Measurements from ENCODE around the gene STRN4. TPM values are rescaled to one million over a fixed set of nuclear protein-coding genes. Genes with fewer than 3 reads are reported as not detected.

STRN4 gene
- total and polyA plus RNA-seq, 2 donors (not counting 3 experiments of a cell fraction or from before 2014, with no cell fraction given), result 116 to 144 TPM

DNA sequence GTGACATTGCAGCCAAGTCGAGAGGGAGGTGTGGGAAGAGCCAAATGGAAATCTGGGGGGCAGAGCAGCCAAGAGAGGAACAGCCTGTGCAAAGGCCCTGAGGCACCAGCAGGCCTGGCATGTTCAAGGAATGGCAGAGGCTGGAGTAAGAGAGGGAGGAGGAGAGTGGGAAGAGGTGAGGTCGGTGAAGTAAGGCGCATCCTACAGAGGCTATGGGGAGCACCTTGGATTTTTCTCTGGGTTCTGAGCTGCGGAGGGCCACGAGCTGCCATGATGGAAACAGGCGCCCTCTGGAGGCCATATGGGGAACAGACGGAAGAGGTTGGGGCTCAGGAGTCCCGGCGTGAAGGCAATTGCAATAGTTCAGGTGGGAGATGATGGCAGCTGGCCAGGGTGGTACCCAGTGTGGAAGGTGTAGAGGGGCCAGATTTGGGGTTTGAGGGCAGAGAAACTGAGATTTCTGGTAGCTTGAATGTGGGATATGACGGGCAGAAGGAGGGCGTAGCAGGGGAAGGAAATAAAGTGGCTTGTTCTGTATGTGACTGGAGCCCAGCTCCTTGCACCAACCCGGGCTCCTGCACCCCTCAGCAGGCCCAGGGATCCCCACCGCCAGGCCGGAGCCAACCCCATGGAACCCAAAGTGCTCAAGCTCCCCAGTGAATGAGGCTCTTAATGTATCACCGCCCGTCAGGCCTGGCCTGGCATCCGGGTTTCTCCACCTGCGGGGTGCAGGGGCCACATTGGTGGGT is 20.5 kb upstream of the STRN4 start:
- Histone ChIP-seq H3K9ac (replicated peaks; ENCODE audit: extremely low read depth, insufficient read depth, low read length) (no peak overlapping the region), H3K27me3 (ENCODE audit: control insufficient read depth in 2 of 2, insufficient read depth in 2 of 2, low read length in 2 of 2) (no peaks in the 10 kb centered on the region), H3K9me3 (replicated peaks; ENCODE audit: control insufficient read depth, insufficient read depth, low read length) (no peaks in the 10 kb centered on the region), H3K79me2 (ENCODE audit: control insufficient read depth, insufficient read depth, low read length) (no peaks in the 10 kb centered on the region), H3K4me1 (ENCODE audit: control insufficient read depth, extremely low read depth, insufficient read depth, low read length) (no peaks in the 10 kb centered on the region), H3K4me3 (replicated peaks in 1 of 3; ENCODE audit: insufficient read depth in 1 of 3, low read depth in 1 of 3, low read length in 3 of 3) (no peak overlapping the region), H4K20me1 (replicated peaks; ENCODE audit: control insufficient read depth, extremely low read depth, insufficient read depth, low read length) (no peaks in the 10 kb centered on the region), H2AFZ (ENCODE audit: low read depth, low read length) (no peak overlapping the region), H3K4me2 (ENCODE audit: insufficient read depth, low read length) (no peak overlapping the region), H3K36me3 (ENCODE audit: control insufficient read depth in 2 of 2, extremely low read depth in 1 of 2, insufficient read depth in 2 of 2, low read length in 2 of 2) (no peaks in the 10 kb centered on the region), H3K9me1 (replicated peaks; ENCODE audit: control insufficient read depth, extremely low read depth, insufficient read depth, low read length) (no peaks in the 10 kb centered on the region), H3K27ac (ENCODE audit: insufficient read depth, low read depth, low read length) (no peak overlapping the region)
- TF ChIP-seq POLR2A (IDR thresholded peaks at IDR 0.05; ENCODE audit: low read depth, low read length) (no peak), JUN (IDR thresholded peaks at IDR 0.05; ENCODE audit: borderline replicate concordance, insufficient read depth, insufficient read length, low read depth) (no peak)
- TF ChIP-seq, protein P1, sequence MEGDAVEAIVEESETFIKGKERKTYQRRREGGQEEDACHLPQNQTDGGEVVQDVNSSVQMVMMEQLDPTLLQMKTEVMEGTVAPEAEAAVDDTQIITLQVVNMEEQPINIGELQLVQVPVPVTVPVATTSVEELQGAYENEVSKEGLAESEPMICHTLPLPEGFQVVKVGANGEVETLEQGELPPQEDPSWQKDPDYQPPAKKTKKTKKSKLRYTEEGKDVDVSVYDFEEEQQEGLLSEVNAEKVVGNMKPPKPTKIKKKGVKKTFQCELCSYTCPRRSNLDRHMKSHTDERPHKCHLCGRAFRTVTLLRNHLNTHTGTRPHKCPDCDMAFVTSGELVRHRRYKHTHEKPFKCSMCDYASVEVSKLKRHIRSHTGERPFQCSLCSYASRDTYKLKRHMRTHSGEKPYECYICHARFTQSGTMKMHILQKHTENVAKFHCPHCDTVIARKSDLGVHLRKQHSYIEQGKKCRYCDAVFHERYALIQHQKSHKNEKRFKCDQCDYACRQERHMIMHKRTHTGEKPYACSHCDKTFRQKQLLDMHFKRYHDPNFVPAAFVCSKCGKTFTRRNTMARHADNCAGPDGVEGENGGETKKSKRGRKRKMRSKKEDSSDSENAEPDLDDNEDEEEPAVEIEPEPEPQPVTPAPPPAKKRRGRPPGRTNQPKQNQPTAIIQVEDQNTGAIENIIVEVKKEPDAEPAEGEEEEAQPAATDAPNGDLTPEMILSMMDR (IDR thresholded peaks at IDR 0.05; ENCODE audit: extremely low read depth in 1 of 2, insufficient read depth in 1 of 2, low read depth in 1 of 2, low read length in 2 of 2), result peak; percentile 85
- DNase-seq (ENCODE audit: low read depth, low spot score), result peak; percentile 27
- BruUV-seq (replicated peaks), result no TSS peak
- ChIA-PET POLR2A (interaction anchor here (0.5 to 0.8 kb wide), 2 partner anchors 18 to 50 kb away, joined by 4 to 6 read pairs; partner anchors contain the start of gene PRKD2), CTCF (interaction anchor here (0.6 to 3.9 kb wide), 31 partner anchors 9 to 239 kb away, joined by 3 to 56 read pairs (median 3); partner anchors contain the start of gene SLC1A5)
- intact Hi-C loops (cut with micrococcal nuclease) (no loop called here), dilution Hi-C loops (cut with MboI; ENCODE audit: extremely low pct_ligation_motif_present, low sequenced_read_pairs) (no loop called here)
- peak; percentile 33 for FAIRE-seq

DNA sequence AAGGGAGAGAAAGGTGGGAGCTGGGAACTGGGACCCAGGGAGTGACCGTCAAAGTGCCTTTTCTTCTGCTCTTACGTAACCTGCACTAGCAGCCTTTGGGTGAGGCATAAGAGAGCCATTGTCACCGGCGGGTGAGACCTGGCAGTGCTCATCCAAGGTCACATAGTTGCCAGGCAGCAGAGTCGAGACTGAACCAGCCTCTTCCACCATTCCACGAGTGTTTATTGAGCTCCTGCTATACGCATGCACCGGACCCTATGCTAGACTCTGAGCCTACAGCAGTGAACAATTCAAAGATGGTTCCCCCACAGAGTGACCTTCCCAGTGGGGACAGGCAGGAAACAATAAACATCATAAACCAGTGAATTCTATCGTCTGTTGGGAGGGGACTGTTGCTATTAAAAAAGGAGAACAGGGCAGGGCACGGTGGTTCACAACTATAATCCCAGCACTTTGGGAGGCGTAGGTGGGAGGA is 18.6 kb upstream of the STRN4 start:
- no peak for TF ChIP-seq JUN (IDR thresholded peaks at IDR 0.05; ENCODE audit: borderline replicate concordance, insufficient read depth, insufficient read length, low read depth)
- TF ChIP-seq, protein P1 (IDR thresholded peaks at IDR 0.05; ENCODE audit: extremely low read depth in 1 of 2, insufficient read depth in 1 of 2, low read depth in 1 of 2, low read length in 2 of 2), result no peak
- TF ChIP-seq FOS (IDR thresholded peaks at IDR 0.05; ENCODE audit: borderline replicate concordance, insufficient read depth, low read length), result no peak
- no peak for TF ChIP-seq GATA2 (IDR thresholded peaks at IDR 0.05; ENCODE audit: insufficient read depth, insufficient read length, low read depth, low read length)
- no peak for TF ChIP-seq POLR2AphosphoS5 (IDR thresholded peaks at IDR 0.05; ENCODE audit: insufficient read depth, low read depth, low read length)
- TF ChIP-seq, protein P2, sequence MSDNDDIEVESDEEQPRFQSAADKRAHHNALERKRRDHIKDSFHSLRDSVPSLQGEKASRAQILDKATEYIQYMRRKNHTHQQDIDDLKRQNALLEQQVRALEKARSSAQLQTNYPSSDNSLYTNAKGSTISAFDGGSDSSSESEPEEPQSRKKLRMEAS (IDR thresholded peaks at IDR 0.05; ENCODE audit: insufficient read depth, insufficient read length), result no peak
- no peak for TF ChIP-seq MYC (IDR thresholded peaks at IDR 0.05; ENCODE audit: low read depth, low read length)
- TF ChIP-seq POLR2A (IDR thresholded peaks at IDR 0.05; ENCODE audit: low read depth, low read length), result no peak
- Histone ChIP-seq H4K20me1 (replicated peaks; ENCODE audit: control insufficient read depth, extremely low read depth, insufficient read depth, low read length) (no peaks in the 10 kb centered on the region), H2AFZ (ENCODE audit: low read depth, low read length) (no peak overlapping the region), H3K4me2 (ENCODE audit: insufficient read depth, low read length) (no peak overlapping the region), H3K9ac (replicated peaks; ENCODE audit: extremely low read depth, insufficient read depth, low read length) (no peak overlapping the region), H3K4me3 (replicated peaks in 1 of 3; ENCODE audit: insufficient read depth in 1 of 3, low read depth in 1 of 3, low read length in 3 of 3) (no peak overlapping the region), H3K27ac (ENCODE audit: insufficient read depth, low read depth, low read length) (no peak overlapping the region), H3K9me1 (replicated peaks; ENCODE audit: control insufficient read depth, extremely low read depth, insufficient read depth, low read length) (no peaks in the 10 kb centered on the region), H3K79me2 (ENCODE audit: control insufficient read depth, insufficient read depth, low read length) (no peaks in the 10 kb centered on the region), H3K9me3 (replicated peaks; ENCODE audit: control insufficient read depth, insufficient read depth, low read length) (no peaks in the 10 kb centered on the region), H3K27me3 (ENCODE audit: control insufficient read depth in 2 of 2, insufficient read depth in 2 of 2, low read length in 2 of 2) (no peaks in the 10 kb centered on the region), H3K36me3 (ENCODE audit: control insufficient read depth in 2 of 2, extremely low read depth in 1 of 2, insufficient read depth in 2 of 2, low read length in 2 of 2) (no peaks in the 10 kb centered on the region), H3K4me1 (ENCODE audit: control insufficient read depth, extremely low read depth, insufficient read depth, low read length) (no peaks in the 10 kb centered on the region)
- ChIA-PET CTCF (interaction anchor here (0.9 to 3.9 kb wide), 7 partner anchors 14 to 235 kb away, joined by 3 to 56 read pairs (median 3); no protein-coding TSS in a partner anchor), POLR2A (interaction anchor here (0.6 to 1.1 kb wide), 2 partner anchors 24 to 250 kb away, joined by 4 to 5 read pairs; partner anchors contain the start of gene SLC1A5)
- no peak for DNase-seq (ENCODE audit: low read depth, low spot score)
- intact Hi-C loops (cut with micrococcal nuclease), result no loop called here
- dilution Hi-C loops (cut with MboI; ENCODE audit: extremely low pct_ligation_motif_present, low sequenced_read_pairs), result no loop called here
- FAIRE-seq, result no peak
- BruUV-seq (replicated peaks), result no TSS peak
